B cell (primary cell): Measurements from ENCODE around the gene SNX6. TPM values are rescaled to one million over a fixed set of nuclear protein-coding genes. Genes with fewer than 3 reads are reported as not detected.

Experiments used
- ATAC-seq: fragments of 200-7000 bp; cut with Tn5 transposase; one replicate; pipeline ENCODE4 v1.10.0; 2021; ENCODE audit warnings: low read depth, mild to moderate bottlenecking, moderate number of reproducible peaks, moderate library complexity
- CTCF ChIA-PET: fragments of 350-600 bp; sonication (Branson Sonifier 250); formaldehyde crosslinking; loops from one replicate; lab custom pipeline; 2021; ENCODE audit warnings: antibody characterized with exemption, inconsistent platforms; lab: Charles Lee
- POLR2A ChIA-PET: fragments of 350-600 bp; sonication (Branson Sonifier 250); formaldehyde crosslinking; loops from one replicate; lab custom pipeline; 2021; ENCODE audit warnings: antibody characterized with exemption; lab: Charles Lee
- DNase-seq: peaks from one replicate; pipeline ENCODE4 v3.0.0; 2013
- H2AFZ ChIP-seq: 2 replicates; pipeline ENCODE4 v1.6.1; 2012; ENCODE audit warnings: mild to moderate bottlenecking, low read depth, low read length; ENCODE audit not compliant: insufficient read depth, poor library complexity, severe bottlenecking
- H3K27ac ChIP-seq, 2 donors: 1 replicate in 1 of 2; 2 replicates in 1 of 2; pipeline ENCODE4 v1.5.1; 2012 to 2013; ENCODE audit warnings: low read length in 2 of 2, mild to moderate bottlenecking in 2 of 2, moderate library complexity in 1 of 2
- H3K27me3 ChIP-seq, 4 experiments: fragments of 200-600 bp in 1 of 4; sonication (generic) in 1 of 4; replicated peaks in 1 of 4; 1 replicate in 2 of 4; 2 replicates in 2 of 4; pipeline versions ENCODE4 v1.6.1 to v1.7.0; 2013 to 2016; ENCODE audit warnings: low read length in 3 of 4, mild to moderate bottlenecking in 2 of 4, mixed read lengths in 1 of 4, moderate library complexity in 1 of 4; ENCODE audit not compliant: insufficient read depth in 4 of 4, control insufficient read depth in 3 of 4; ENCODE audit errors: control extremely low read depth in 1 of 4
- H3K36me3 ChIP-seq, 2 experiments: replicated peaks in 1 of 2; 1 replicate in 1 of 2; 2 replicates in 1 of 2; pipeline versions ENCODE4 v1.6.1 to v1.7.1; 2013; ENCODE audit warnings: low read length in 1 of 2; ENCODE audit not compliant: insufficient read depth in 2 of 2, control insufficient read depth in 1 of 2; ENCODE audit errors: control extremely low read depth in 1 of 2, extremely low read depth in 1 of 2
- H3K4me1 ChIP-seq, 2 donors: fragments of 200-600 bp in 1 of 2; sonication (generic) in 1 of 2; 1 replicate in 1 of 2; 2 replicates in 1 of 2; pipeline versions ENCODE4 v1.5.1 to v1.6.1; 2013 to 2017; ENCODE audit warnings: low read length in 2 of 2; ENCODE audit not compliant: control insufficient read depth in 2 of 2, insufficient read depth in 2 of 2
- H3K4me2 ChIP-seq: replicated peaks from 2 replicates; pipeline ENCODE3; 2012; ENCODE audit warnings: mild to moderate bottlenecking, low read depth, low read length; ENCODE audit not compliant: poor library complexity, severe bottlenecking
- H3K4me3 ChIP-seq, 5 experiments: fragments of 200-600 bp in 1 of 5; sonication (generic) in 1 of 5; 1 replicate in 3 of 5; 2 replicates in 2 of 5; pipeline versions ENCODE4 v1.5.1 to v1.7.0; 2011 to 2016; ENCODE audit warnings: low read length in 4 of 5, mild to moderate bottlenecking in 4 of 5, low read depth in 2 of 5, control low read depth in 1 of 5, moderate library complexity in 1 of 5; ENCODE audit not compliant: insufficient read depth in 1 of 5; ENCODE audit errors: control extremely low read depth in 1 of 5, extremely low read depth in 1 of 5
- H3K79me2 ChIP-seq: fragments of 200-600 bp; sonication (generic); one replicate; pipeline ENCODE4 v1.6.0; 2016; ENCODE audit warnings: low read length; ENCODE audit not compliant: control insufficient read depth, insufficient read depth
- H3K9ac ChIP-seq: fragments of 200-600 bp; sonication (generic); 2 replicates; pipeline ENCODE4 v1.6.1; 2017; ENCODE audit warnings: mild to moderate bottlenecking, low read length, moderate library complexity
- H3K9me3 ChIP-seq, 3 donors: one replicate each; pipeline versions ENCODE4 v1.6.1 to v1.7.1; 2013; ENCODE audit warnings: low read length in 2 of 3; ENCODE audit not compliant: control insufficient read depth in 2 of 3, insufficient read depth in 1 of 3; ENCODE audit errors: control extremely low read depth in 1 of 3
- H4K20me1 ChIP-seq: 2 replicates; pipeline ENCODE4 v1.6.0; 2012; ENCODE audit warnings: mild to moderate bottlenecking, low read length; ENCODE audit not compliant: insufficient read depth, control insufficient read depth, poor library complexity, severe bottlenecking
- H3K27ac Mint-ChIP-seq: one replicate; pipeline ENCODE4 v1.8.0; 2021; ENCODE audit warnings: mixed read lengths
- H3K27me3 Mint-ChIP-seq: one replicate; pipeline ENCODE4 v1.8.0; 2021; ENCODE audit warnings: mixed read lengths
- H3K4me1 Mint-ChIP-seq: one replicate; pipeline ENCODE4 v1.8.0; 2021; ENCODE audit warnings: mixed read lengths
- H3K4me3 Mint-ChIP-seq: one replicate; pipeline ENCODE4 v1.8.0; 2021; ENCODE audit warnings: mixed read lengths
- H3K9me3 Mint-ChIP-seq: one replicate; pipeline ENCODE4 v1.8.0; 2022; ENCODE audit warnings: mixed read lengths; ENCODE audit not compliant: insufficient read depth
- CTCF ChIP-seq: fragments of 200-600 bp; IDR thresholded peaks from one replicate; pipeline ENCODE4 v1.8.0; 2022; ENCODE audit warnings: antibody characterized with exemption, mild to moderate bottlenecking
- EZH2 ChIP-seq: IDR thresholded peaks from 2 replicates; pipeline ENCODE4 v1.6.1; 2012; ENCODE audit warnings: borderline replicate concordance, low read depth, mild to moderate bottlenecking, moderate library complexity, low read length; ENCODE audit not compliant: insufficient read depth, poor library complexity, severe bottlenecking
- WGBS: methylation state at CpG from one replicate; pipeline ENCODE4 v1.1.5; 2013; ENCODE audit warnings: missing lambda C conversion rate; ENCODE audit not compliant: insufficient coverage; 5-methylcytosine and 5-hydroxymethylcytosine counted together
- intact Hi-C: fragments of 100-400 bp; cut with micrococcal nuclease; formaldehyde crosslinking; loops from one replicate; pipeline ENCODE4 v1.10.0; 2022
- polyA plus RNA-seq: library from polyadenylated mRNA; depleted of rRNA; stranded (reverse); fragments of >200 nt; gene quantifications from 2 replicates; pipeline ENCODE4 v1.2.3, GENCODE V29; 2012
- total RNA-seq, 2 donors: library from RNA; stranded (reverse); fragments of 120-200 nt in 1 of 2; gene quantifications; 1 replicate in 1 of 2; 2 replicates in 1 of 2; pipeline versions ENCODE4 v1.2.3 to v1.2.4, GENCODE V29; 2013 to 2022

Gene SNX6
- total and polyA plus RNA-seq, 2 donors (not counting 1 experiment from before 2014, with no cell fraction given): 45.4 to 61.0 TPM

GRCh38 chr14:34596891-34597290 is 33.1 kb downstream of the SNX6 start:
- Histone ChIP-seq H3K4me1 (no peaks in the 10 kb centered on the region), H4K20me1 (no peaks in the 10 kb centered on the region), H3K4me2 (no peak overlapping the region), H3K4me3 (no peak overlapping the region), H3K36me3 (peaks cover 12 to 82% of the 10 kb centered on the region in 2 experiments), H3K9me3 (no peaks in the 10 kb centered on the region), H3K27ac (no peak overlapping the region), H3K9ac (no peak overlapping the region), H2AFZ (no peak overlapping the region), H3K79me2 (peaks cover 12% of the 10 kb centered on the region), H3K27me3 (no peaks in the 10 kb centered on the region)
- intact Hi-C loops: no loop called here
- no peak for TF ChIP-seq EZH2
- TF ChIP-seq CTCF: no peak
- WGBS: 100% methylated on average over 2 of the region's 3 CpGs
- H3K27ac Mint-ChIP-seq: peak overlapping the region; percentile 26
- H3K4me1 Mint-ChIP-seq: no peaks in the 10 kb centered on the region
- H3K9me3 Mint-ChIP-seq: no peaks in the 10 kb centered on the region
- DNase-seq (no peak), ATAC-seq (no peak)
- ChIA-PET CTCF (no interaction called here), POLR2A (no interaction called here)
- H3K27me3 Mint-ChIP-seq: no peaks in the 10 kb centered on the region
- no peak overlapping the region for H3K4me3 Mint-ChIP-seq

- no peak overlapping the region for H3K4me3 Mint-ChIP-seq
Observed at GRCh38 chr14:34593740-34594375, 36.1 kb downstream of the SNX6 start.

More at GRCh38 chr14:34593740-34594375, 36.1 kb downstream of the SNX6 start:
- Histone ChIP-seq H3K36me3 (peaks cover 10 to 78% of the 10 kb centered on the region in 2 experiments), H3K4me2 (no peak overlapping the region), H3K4me1 (no peaks in the 10 kb centered on the region), H4K20me1 (peaks cover 6% of the 10 kb centered on the region), H3K9ac (no peak overlapping the region), H3K9me3 (no peaks in the 10 kb centered on the region), H3K27me3 (no peaks in the 10 kb centered on the region), H3K27ac (no peak overlapping the region), H3K4me3 (no peak overlapping the region), H3K79me2 (peaks cover 8% of the 10 kb centered on the region), H2AFZ (no peak overlapping the region)
- WGBS: 100% methylated on average over 6 of the region's 11 CpGs
- H3K9me3 Mint-ChIP-seq: no peaks in the 10 kb centered on the region
- DNase-seq: no peak
- CTCF ChIA-PET: no interaction called here
- no peaks in the 10 kb centered on the region for H3K4me1 Mint-ChIP-seq
- no peak for TF ChIP-seq EZH2
- TF ChIP-seq CTCF: no peak
- POLR2A ChIA-PET: no interaction called here
- H3K27me3 Mint-ChIP-seq: no peaks in the 10 kb centered on the region
- ATAC-seq: no peak
- intact Hi-C loops: no loop called here
- no peak overlapping the region for H3K27ac Mint-ChIP-seq
